Glutamatergic neuron (in vitro differentiated cells): ENCODE results near the gene WNT3. TPM values are rescaled to one million over a fixed set of nuclear protein-coding genes. Genes with fewer than 3 reads are reported as not detected.

Experiments used
- DNase-seq: peaks from one replicate; pipeline ENCODE4 v3.0.0; 2022
- H3K27ac Mint-ChIP-seq: one replicate; pipeline ENCODE4 v1.8.0; 2020; ENCODE audit warnings: mild to moderate bottlenecking, mixed read lengths, inconsistent platforms; ENCODE audit not compliant: unreplicated experiment
- H3K27me3 Mint-ChIP-seq: one replicate; pipeline ENCODE4 v1.8.0; 2020; ENCODE audit warnings: mild to moderate bottlenecking, moderate library complexity, mixed read lengths, inconsistent platforms; ENCODE audit not compliant: unreplicated experiment
- H3K36me3 Mint-ChIP-seq: one replicate; pipeline ENCODE4 v1.8.0; 2020; ENCODE audit warnings: mild to moderate bottlenecking, mixed read lengths, inconsistent platforms; ENCODE audit not compliant: unreplicated experiment
- H3K4me1 Mint-ChIP-seq: one replicate; pipeline ENCODE4 v1.8.0; 2020; ENCODE audit warnings: mild to moderate bottlenecking, low read depth, mixed read lengths, inconsistent platforms; ENCODE audit not compliant: unreplicated experiment
- H3K4me3 Mint-ChIP-seq: one replicate; pipeline ENCODE4 v1.8.0; 2020; ENCODE audit warnings: mild to moderate bottlenecking, mixed read lengths, inconsistent platforms; ENCODE audit not compliant: unreplicated experiment
- H3K9me3 Mint-ChIP-seq: one replicate; pipeline ENCODE4 v1.8.0; 2020; ENCODE audit warnings: mild to moderate bottlenecking, moderate library complexity, mixed read lengths, inconsistent platforms; ENCODE audit not compliant: unreplicated experiment
- total RNA-seq: library from RNA; stranded (reverse); fragmentation: NEBNext Ultra II Directional; extraction: Animal tissue kit (Norgen Biotek cat#: 25700); gene quantifications from one replicate; pipeline ENCODE4 v1.2.1, GENCODE V29; 2021; ENCODE audit not compliant: unreplicated experiment
- TF ChIP-seq, protein P1 (sequence below): fragments of 200-600 bp; sonication (generic); IDR thresholded peaks from one replicate; pipeline ENCODE4 v1.5.0; 2021; ENCODE audit not compliant: partially characterized antibody, unreplicated experiment

WNT3 gene
- total RNA-seq, 1 donor from 2014 or later: 1.7 TPM

DNA sequence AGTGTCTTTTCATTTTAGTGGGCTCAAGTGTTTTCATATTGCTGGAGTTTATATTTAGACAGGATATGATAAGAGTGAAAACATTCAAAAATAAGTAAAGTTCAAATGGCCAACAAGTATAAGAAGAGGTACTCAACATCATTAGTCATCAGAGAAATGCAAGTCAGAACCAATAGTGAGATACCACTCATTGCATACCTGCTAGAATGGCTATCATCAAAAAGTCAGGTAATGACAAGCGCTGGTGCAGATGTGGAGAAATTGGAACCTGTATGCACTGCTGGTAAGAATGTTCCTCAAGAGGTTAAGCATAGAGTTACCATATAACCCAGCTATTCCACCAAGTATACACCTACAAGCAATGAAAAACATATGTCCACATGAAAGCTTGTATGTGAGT lies 87.8 kb downstream of the WNT3 start:
- Mint-ChIP-seq H3K36me3 (no peaks in the 10 kb centered on the region), H3K4me1 (peaks cover 11% of the 10 kb centered on the region), H3K27ac (no peak overlapping the region), H3K9me3 (peaks cover 2% of the 10 kb centered on the region), H3K27me3 (no peaks in the 10 kb centered on the region), H3K4me3 (no peak overlapping the region)
- TF ChIP-seq, protein P1, sequence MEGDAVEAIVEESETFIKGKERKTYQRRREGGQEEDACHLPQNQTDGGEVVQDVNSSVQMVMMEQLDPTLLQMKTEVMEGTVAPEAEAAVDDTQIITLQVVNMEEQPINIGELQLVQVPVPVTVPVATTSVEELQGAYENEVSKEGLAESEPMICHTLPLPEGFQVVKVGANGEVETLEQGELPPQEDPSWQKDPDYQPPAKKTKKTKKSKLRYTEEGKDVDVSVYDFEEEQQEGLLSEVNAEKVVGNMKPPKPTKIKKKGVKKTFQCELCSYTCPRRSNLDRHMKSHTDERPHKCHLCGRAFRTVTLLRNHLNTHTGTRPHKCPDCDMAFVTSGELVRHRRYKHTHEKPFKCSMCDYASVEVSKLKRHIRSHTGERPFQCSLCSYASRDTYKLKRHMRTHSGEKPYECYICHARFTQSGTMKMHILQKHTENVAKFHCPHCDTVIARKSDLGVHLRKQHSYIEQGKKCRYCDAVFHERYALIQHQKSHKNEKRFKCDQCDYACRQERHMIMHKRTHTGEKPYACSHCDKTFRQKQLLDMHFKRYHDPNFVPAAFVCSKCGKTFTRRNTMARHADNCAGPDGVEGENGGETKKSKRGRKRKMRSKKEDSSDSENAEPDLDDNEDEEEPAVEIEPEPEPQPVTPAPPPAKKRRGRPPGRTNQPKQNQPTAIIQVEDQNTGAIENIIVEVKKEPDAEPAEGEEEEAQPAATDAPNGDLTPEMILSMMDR: no peak
- no peak for DNase-seq

DNA sequence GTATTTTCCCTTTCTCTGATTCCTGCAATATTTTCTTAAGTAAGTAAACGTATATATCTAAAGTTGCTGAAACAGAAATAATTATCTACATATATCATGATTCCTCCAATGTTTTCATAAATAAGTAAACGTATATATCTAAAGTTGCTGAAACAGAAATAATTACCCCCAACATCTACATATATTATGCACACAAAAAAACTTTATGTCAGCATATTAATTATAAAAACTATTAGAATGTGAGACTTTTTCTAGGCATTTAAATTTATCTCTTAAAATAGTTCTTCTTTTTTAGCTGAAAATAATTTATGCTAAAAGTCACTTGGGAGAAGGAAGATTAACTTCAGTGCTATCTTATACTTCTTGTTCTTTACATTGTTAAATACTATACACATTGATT lies 88.5 kb downstream of the WNT3 start:
- DNase-seq: no peak
- no peak overlapping the region for H3K27ac Mint-ChIP-seq
- H3K9me3 Mint-ChIP-seq: peaks cover 2% of the 10 kb centered on the region
- H3K36me3 Mint-ChIP-seq: no peaks in the 10 kb centered on the region
- H3K27me3 Mint-ChIP-seq: no peaks in the 10 kb centered on the region
- TF ChIP-seq, protein P1: no peak
- H3K4me3 Mint-ChIP-seq: no peak overlapping the region
- peaks cover 11% of the 10 kb centered on the region for H3K4me1 Mint-ChIP-seq

DNA sequence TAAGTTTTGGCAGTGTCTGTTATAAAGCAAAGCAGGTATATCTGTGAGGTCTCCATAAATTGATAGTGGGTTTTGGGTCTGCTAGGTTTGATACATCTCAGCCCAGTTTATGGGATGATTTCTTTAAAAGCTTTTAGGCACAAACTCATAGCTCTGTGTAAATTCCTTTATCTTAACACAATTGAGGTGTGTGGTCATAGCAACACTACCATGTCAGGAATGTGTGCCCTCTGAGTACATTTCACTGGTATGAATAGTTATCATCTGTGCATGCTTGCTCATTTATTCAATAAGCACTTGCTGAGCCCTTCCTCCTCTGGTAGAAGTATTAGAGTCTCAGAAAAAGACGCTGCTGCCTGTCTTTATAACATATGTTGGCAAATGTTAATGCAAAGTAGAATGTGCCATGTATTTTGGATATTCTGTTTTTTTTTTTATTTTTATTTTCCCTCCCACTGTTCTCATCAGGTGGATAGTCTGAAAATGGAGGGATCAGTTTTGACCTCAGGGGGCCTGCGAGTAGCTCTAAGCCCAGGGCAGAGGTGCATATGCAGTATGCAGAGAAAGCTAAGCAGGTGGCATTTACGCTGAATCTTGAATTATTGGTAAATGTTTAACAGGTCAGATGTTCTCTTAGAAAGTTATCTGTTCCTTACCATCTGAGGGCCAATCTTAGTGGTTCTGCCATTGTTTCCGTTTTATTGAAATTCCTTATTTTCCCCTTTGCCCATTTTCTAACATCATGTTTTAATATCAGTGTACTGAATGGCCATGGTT lies 90.7 kb downstream of the WNT3 start:
- Mint-ChIP-seq H3K27me3 (no peaks in the 10 kb centered on the region), H3K4me3 (no peak overlapping the region)

DNA sequence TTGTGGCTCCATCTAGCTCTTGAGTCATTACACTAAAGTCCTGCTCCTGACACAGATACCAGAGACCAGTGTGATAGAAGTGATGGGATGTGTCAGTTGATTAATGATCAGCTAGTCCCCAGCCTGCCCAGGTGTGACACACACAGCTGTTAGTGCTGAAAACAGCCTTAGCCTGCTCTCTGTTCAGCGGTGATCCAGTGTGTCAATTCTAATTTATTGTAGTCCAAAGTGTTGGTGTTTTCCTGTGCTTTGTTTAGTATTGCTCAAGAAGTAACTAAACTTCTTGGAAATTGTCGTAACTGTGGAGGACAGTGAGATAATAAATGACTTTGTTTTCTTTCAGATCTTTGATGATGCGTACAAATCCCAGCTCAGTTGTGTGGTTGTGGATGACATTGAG lies 92.3 kb downstream of the WNT3 start:
- no peaks in the 10 kb centered on the region for H3K36me3 Mint-ChIP-seq
- H3K27ac Mint-ChIP-seq: no peak overlapping the region
- DNase-seq: no peak
- H3K27me3 Mint-ChIP-seq: no peaks in the 10 kb centered on the region
- H3K4me1 Mint-ChIP-seq: no peaks in the 10 kb centered on the region
- no peaks in the 10 kb centered on the region for H3K9me3 Mint-ChIP-seq
- no peak overlapping the region for H3K4me3 Mint-ChIP-seq
- TF ChIP-seq, protein P1: no peak

More for the DNA sequence above, 90.7 kb downstream of the WNT3 start:
- TF ChIP-seq, protein P1: no peak
- H3K27ac Mint-ChIP-seq: no peak overlapping the region
- H3K36me3 Mint-ChIP-seq: no peaks in the 10 kb centered on the region
- peaks cover 2% of the 10 kb centered on the region for H3K9me3 Mint-ChIP-seq
- peaks cover 11% of the 10 kb centered on the region for H3K4me1 Mint-ChIP-seq
- no peak for DNase-seq

DNA sequence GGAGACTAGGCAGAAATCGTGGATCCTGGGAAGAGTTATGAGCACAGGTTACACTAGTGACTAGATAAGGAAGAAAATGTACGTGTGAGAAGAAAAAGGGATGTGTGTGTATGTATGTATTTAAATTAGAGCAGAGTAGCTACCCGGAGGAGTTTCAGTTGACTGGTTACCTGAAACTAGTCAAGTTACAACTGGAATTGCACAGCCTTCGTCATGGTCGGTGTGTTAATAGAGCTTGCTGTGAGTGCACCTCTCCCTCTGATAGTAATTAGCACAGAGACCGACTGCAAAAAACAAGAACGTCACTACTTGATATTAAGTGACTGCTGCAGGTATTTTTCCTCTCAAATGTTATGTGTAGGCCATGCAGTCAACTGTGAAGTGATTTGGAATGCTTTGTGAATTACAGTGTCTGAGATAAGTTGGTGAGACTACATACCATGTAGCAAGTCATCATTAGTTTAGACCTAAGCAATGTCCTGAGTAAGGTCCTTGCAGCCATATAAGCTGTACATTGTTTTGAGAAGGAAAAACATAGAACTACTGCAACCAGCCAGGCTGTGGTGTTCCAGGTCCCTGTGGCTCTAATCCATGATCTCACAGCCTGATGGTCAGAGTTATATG lies 95.7 kb downstream of the WNT3 start:
- TF ChIP-seq, protein P1: no peak
- Mint-ChIP-seq H3K4me1 (no peaks in the 10 kb centered on the region), H3K4me3 (no peak overlapping the region), H3K36me3 (no peaks in the 10 kb centered on the region), H3K9me3 (no peaks in the 10 kb centered on the region), H3K27me3 (no peaks in the 10 kb centered on the region), H3K27ac (no peak overlapping the region)
- no peak for DNase-seq
